HG03108 (cell line): ENCODE data around the gene TEX14.

ENCODE experiments used
- ATAC-seq: cut with Tn5 transposase; IDR thresholded peaks from one replicate; pipeline ENCODE4 v1.9.1; 2021; ENCODE audit warnings: moderate library complexity; ENCODE audit not compliant: unreplicated experiment

Gene TEX14, protein sequence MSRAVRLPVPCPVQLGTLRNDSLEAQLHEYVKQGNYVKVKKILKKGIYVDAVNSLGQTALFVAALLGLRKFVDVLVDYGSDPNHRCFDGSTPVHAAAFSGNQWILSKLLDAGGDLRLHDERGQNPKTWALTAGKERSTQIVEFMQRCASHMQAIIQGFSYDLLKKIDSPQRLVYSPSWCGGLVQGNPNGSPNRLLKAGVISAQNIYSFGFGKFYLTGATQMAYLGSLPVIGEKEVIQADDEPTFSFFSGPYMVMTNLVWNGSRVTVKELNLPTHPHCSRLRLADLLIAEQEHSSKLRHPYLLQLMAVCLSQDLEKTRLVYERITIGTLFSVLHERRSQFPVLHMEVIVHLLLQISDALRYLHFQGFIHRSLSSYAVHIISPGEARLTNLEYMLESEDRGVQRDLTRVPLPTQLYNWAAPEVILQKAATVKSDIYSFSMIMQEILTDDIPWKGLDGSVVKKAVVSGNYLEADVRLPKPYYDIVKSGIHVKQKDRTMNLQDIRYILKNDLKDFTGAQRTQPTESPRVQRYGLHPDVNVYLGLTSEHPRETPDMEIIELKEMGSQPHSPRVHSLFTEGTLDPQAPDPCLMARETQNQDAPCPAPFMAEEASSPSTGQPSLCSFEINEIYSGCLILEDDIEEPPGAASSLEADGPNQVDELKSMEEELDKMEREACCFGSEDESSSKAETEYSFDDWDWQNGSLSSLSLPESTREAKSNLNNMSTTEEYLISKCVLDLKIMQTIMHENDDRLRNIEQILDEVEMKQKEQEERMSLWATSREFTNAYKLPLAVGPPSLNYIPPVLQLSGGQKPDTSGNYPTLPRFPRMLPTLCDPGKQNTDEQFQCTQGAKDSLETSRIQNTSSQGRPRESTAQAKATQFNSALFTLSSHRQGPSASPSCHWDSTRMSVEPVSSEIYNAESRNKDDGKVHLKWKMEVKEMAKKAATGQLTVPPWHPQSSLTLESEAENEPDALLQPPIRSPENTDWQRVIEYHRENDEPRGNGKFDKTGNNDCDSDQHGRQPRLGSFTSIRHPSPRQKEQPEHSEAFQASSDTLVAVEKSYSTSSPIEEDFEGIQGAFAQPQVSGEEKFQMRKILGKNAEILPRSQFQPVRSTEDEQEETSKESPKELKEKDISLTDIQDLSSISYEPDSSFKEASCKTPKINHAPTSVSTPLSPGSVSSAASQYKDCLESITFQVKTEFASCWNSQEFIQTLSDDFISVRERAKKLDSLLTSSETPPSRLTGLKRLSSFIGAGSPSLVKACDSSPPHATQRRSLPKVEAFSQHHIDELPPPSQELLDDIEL (N-terminal part only)

DNA sequence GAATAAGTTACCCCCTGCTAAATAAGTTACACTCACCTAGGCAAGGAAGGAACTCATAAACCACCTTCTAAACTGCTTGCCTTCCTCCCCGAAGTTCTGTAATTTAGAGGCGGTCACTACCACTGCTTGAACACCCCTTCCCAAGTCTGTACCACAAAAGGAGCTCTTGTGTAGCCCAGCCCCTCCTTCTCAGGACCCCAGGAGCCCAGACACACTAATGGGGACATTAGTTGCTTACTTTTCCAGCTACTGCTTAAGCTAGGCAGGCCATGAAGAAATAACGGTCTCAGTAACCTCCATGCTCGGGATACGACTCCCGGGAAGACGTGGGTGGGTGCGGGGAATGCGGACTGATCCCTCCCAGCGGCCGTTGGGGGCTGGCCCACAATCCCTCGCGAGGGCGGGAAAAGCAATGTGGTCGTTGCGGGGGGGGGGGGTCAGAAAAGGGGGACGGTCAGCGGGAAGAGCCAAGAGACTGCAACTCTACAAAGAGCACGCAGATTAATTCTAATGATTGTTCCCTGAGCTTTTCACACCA, at the start of gene TEX14:
TSS of gene TEX14 (minus strand) at position 345 of the 538 bp plus-strand sequence. CDS start 40,044 bp downstream, outside the sequence.
- ATAC-seq: no peak

DNA sequence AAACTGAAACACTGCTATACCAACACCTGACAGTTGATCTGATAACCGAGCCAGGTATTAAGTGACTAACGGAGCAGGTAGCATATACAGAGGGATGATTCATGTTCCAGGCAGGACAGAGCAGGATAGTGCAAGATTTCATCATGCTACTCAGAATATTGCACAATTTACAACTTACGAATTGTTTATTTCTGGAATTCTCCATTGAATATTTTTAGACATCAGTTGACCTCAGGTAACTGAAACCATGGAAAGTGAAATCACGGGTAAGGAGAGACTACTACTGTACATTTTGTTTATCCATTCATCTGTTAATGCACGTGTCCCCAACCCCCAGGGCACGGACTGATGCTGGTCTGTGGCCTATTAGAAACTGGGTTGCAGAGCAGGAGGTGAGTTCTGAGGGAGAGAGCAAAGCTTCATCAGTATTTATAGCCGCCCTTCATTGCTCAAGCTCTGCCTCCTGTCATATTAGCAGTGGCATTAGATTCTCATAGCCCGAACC, 49.3 kb upstream of the TEX14 start:
- no peak for ATAC-seq

DNA sequence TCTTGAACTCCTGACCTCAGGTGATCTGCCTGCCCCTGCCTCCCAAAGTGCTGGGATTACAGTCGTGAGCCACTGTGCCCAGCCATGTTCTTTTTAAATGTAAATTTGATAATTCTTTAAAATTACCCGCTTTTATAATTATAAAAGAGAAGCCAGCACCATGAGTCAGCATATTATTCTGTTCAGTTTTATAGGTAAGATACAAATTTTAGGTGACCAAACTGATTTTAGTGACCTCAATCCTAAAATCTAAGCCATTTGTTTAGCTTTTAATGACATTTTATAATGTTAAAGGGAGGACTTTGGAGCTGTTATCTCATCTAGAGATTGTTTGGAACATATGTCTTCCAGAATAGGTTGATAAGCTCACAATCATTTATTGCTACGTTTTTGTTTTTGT, 43.0 kb upstream of the TEX14 start:
- no peak for ATAC-seq

DNA sequence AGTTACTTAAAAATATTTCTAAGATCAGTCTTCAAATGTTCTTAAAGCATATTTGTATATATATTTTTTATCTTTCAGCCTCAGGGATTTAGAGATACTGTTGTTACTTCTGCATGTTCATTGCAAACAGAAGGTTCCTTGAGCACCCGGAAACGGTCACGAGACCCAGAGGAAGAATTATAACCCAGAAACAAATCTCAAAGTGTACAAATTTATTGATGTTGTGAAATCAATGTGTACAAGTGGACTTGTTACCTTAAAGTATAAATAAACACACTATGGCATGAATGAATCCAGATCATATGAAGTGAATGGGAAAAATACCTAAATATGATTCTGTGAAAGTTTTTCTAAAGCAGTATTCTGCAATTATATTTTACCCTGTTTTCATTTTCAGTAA, 42.2 kb upstream of the TEX14 start:
- no peak for ATAC-seq

DNA sequence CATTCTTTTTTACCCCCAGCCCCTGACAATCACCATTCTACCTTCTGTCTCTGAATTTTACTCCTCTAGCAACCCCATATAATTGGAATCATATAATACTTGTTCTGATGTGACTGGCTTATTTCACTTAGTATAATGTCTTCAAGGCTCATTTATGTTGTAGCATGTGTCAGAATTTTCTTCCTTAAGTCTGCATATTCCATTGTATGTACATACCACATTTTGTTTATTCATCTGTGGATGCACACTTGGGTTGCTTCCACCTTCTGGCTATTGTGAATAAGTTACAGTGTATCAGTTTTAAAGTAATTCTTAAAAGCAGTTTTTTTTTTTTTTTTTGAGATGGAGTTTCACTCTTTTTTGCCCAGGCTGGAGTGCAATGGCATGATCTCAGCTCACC, 39.1 kb upstream of the TEX14 start:
- ATAC-seq: no peak

DNA sequence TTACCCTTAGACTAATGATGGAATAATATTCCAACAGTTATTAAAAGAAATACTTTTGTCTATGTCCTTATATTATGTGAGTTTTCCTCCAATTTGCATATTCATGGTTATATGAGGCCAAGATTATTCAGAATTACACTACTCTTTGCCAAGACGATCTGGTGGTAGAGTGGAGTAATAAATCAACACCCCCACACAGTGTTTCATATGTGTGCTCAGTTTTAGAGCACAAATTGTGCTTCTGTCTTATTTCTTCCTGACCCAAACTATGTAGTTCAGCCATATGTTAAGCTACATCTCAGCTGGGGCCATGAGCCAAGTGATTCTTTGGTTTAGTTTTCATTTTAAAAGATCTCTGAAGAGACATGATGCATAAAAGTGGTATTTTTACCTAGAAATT, 37.0 kb upstream of the TEX14 start:
- no peak for ATAC-seq

DNA sequence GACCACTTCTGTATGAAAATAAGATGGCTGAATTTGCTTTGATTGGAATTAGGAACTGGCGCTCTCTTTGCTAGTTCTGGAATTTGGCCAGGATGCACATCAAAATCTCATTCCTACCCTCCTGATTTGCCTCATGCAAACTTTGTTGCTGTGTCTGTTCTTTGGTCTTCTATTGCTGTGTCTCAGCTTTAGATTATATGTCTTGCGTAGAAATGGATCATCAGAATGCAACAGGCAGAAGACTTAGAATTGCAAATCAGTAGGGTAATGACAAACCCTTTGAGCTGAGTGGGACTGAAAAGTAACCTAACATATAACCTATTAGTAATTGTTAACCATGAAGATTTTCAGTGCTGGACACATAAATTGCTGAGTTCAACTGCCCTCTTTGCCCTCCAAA, 30.9 kb upstream of the TEX14 start:
- ATAC-seq: no peak

DNA sequence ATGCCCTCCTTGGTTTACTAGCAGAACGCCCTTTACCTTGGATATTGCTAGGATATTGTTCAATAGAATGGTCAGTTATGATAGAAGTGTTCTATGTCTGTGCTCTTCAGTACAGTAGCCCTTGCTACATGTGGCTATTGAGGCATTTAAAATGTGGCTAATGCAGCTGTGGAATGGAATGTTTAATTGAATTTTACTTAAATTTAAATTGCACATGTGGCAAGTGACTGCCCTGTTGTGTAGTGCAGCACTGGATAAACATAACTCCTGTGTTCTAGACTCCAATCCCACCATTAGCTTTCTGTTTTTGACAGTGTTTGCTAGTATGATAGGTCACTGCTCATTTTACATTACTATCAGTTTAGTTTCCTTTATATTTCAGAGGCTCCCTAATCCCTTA, 30.4 kb upstream of the TEX14 start:
- ATAC-seq: no peak

DNA sequence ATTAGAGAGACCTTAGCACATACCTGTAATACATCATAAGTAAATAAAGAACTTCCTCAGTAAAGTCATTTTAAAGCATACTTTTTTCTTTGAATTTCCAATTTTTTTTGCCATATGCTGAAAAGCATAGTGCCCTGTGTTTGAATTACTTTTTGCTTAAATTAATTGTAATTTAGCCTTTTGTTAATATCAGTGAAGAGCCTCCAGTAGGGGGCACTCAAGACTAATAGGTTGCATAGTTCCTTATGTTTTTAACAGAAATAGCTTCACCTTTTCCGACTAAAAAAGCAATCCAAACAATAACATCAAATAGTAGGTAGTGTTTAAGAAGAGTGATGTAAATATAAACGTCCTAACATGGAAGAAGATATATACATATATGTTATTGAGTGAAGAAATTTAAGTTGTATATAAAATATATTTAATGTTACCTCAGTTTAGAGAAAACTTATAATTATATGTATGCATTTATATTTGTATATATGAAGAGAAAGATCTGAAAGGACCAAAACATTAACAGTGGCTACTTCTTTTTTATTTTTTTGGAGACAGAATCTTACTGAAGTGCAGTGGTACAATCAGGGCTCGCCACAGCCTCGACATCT, 19.2 kb upstream of the TEX14 start:
- ATAC-seq: no peak

DNA sequence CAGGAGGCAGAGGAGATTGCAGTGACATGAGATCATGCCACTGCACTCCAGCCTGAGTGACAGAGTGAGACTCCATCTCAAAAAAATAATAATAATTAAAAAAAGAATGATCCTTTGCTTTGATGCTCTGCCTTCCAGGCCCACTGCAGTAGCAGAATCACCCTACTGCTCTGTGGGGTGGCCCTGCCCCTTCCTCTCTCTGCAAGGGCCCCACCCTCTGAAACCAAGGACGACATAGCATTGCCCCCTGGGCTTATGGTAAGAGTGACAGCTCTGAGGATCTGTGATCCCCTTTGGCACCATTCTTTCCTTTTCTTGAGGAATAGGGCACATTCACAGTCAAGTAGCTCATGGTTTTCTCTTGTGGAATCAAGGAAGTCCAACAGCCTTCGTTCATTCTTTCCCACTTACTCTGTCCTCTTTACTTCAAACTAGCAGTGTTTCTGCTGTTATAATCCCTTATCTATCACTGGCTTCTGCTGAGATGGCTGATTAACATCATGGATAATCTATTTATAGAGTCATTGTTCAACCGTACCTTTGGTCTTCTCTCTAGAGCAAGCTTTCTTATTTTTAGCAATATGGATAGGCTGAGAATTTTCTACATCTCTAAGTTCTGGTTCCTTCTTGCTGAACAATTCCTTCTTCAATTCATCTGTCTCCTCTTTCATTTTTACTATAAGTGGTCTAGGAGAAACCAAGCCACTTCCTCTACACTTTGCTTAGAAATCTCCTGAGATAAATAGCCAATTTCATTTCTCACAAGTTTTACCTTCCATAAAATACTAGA, 14.7 kb upstream of the TEX14 start:
- ATAC-seq: no peak

DNA sequence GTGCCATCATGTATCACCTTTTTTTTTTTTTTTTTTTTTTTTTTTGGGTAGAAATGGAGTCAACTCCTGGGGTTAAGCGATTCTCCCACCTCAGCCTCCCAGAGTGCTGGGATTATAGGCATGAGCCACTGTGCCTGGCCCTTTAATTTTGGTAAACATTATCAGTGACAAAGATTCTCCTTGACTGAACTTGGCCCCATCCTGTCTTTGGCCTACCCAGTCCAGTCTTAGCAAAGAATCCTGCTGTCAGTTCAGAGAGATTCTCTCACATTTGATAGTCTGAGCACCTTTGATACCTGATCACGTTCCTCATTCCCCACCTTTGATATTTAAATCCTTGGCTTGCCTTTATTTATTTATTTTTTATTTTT, 12.1 kb upstream of the TEX14 start:
- no peak for ATAC-seq

DNA sequence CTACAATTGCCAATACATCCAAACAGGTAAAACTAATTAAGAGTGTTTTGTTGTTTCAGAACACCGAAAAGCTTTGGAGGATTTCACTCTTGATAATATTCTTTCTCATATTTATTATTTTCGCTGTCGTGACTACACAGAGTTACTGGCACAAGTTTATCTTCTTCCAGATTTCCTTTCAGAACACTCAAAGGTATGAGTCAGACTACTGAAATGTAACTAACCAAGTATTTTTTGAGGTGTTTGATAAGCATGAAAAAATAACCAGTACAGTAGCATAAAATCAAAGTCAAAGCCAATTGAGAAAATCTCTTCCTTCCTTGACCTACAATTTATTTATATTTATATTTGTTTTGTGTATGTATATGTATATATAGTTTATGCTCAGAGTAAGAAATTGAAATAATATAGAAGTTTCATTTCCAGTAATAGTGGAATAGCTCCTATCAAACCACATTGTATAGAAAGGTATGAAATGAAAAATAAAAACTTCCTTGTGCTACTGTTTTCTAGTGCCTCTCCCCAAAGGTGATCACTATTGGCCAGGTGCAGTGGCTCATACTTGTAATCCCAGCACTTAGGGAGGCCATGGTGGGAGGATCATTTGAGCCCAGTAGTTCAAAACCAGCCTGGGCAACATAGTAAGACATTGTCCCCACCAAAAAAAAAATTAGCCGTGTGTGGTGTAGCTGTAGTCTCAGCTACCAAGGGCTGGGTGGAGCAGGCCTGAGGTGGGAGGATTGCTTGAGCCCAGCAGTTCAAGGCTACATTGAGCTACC, 11.5 kb upstream of the TEX14 start:
- no peak for ATAC-seq

DNA sequence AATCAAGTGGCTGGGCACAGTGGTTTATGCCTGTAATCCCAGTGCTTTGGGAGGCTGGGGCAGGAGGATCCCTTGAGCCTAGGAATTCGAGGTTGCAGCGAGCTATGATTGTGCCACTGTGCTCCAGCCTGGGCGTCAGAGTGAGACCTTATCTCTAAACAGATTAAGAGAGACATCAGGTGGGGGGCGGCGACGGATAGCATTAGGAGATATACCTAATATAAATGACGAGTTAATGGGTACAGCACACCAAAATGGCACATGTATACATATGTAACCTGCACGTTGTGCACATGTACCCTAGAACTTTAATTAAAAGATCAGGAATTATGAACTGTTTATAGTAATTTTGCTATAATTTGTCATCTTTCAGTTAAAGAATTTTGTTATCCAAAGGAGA, 10.9 kb upstream of the TEX14 start:
- ATAC-seq: no peak

DNA sequence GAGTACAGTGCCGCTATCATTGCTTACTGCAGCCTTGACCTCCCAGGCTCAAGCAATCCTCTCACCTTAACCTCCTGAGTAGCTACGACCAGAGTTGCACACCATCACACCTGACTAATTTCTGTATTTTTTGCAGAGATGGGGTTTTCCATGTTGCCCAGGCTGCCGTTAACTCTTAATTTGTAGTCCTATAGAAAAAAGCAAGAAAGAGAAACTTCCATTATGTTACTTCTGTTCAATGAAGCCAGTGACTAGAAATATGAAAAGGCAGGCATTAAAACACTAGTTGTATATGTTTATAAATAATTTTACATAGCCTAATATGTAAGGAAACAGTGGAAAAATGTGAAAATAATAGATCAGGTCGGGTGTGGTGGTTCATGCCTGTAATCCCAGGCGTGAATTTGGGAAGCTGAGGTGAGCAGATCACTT, 10.2 kb upstream of the TEX14 start:
- peak; percentile 58 for ATAC-seq

DNA sequence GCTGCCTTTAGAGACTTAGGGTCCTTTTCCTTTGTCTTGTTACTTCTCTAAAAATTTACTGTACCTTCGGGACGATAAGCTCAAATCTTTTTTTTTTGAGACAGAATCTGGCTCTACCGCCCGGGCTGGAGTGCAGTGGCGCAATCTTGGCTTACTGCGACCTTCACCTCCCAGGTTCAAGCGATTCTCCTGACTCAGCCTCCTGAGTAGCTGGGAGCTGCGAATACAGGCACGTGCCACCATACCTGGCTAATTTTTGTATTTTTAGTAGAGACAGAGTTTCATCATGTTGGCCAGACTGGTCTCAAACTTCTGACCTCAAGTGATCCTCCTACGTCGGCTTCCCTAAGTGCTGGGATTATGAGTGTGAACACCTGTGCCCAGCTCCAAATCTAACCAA, 7.9 kb upstream of the TEX14 start:
- no peak for ATAC-seq

DNA sequence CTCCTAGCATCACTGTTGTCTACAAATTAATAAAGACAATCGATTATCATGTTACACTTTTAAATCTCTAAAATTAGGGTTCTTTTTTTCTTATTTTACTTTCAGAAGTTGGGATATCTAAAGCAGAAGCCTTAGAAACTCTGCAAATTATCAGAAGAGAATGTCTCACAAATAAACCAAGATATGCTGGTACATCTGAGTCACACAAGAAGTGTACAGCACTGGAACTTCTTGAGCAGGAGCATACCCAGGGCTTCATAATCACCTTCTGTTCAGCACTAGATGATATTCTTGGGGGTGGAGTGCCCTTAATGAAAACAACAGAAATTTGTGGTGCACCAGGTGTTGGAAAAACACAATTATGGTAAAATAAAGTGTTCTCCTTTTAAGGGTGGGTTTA, 3.0 kb upstream of the TEX14 start:
- no peak for ATAC-seq

DNA sequence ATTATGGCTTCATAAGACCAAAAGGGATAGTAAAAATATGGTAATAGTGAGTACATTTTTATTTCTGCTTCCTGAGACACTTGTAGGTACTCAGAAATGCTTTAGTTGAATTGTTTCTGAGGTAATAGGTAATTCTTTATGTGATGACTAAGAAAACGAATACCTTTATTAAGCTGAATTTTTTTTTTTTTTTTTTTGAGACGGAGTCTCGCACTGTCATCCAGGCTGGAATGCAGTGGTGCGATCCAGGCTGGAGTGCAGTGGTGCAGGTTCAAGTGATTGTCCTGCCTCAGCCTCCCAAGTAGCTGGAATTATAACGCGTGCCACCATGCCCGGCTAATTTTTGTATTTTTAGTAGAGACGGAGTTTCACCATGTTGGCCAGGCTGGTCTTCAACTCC, 2.5 kb upstream of the TEX14 start:
- ATAC-seq: no peak

DNA sequence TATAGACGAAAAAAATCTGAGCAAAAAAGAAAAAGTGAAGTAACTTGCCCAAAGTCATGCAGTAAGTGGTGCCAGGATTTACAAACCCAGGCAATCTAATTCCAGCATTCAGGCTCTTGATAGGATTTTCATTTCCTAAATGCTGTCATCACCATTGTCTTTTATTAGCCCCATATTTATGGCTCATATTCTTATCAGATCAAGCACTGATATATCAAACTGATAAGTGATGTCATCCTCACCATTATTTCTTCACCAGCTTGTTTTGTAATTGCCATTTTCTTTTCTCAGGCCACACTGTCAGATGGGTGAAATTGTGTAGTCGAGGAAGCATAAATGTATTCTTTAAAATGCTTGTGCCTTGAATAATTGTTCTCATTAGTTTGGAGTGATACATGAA, 1.9 kb upstream of the TEX14 start:
- ATAC-seq: no peak

DNA sequence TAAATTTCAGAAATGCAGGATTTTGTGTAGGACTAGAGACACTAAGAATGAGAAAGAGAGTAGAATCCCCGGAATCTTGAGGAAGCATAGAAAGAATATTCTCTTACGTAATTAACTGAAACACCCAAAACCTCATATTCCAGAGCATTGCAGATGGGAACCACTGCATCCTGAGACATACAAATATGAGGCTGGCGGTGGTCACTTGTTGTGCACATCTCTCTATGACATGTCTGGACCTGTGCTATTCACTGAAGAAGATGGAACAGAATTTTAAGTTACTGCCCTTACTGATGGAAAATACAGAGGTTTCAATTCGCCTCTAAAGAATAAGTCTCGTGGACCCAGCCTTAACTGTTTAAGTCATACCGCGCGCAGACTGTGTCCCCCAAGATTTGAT, 1.4 kb upstream of the TEX14 start:
- ATAC-seq: no peak
